HEK293 (cell line): ENCODE data around the gene NOD2.

ENCODE experiments used
- CTCF ChIA-PET: fragments of 350-600 bp; formaldehyde crosslinking; extraction: SDS; loops from one replicate; lab custom pipeline; 2021; ENCODE audit warnings: antibody characterized with exemption; lab: Yijun Ruan, JAX
- POLR2A ChIA-PET: fragments of 300-600 bp; formaldehyde crosslinking; extraction: SDS; loops from one replicate; lab custom pipeline; 2020; ENCODE audit warnings: antibody characterized with exemption, inconsistent platforms; lab: Yijun Ruan, JAX
- H3K27ac ChIP-seq: fragments of 200-500 bp; sonication (Bioruptor generic); 2 replicates; pipeline ENCODE4 v1.5.1; 2014; ENCODE audit warnings: low read depth, low read length, control low read depth, inconsistent platforms; ENCODE audit errors: extremely low read depth
- H3K36me3 ChIP-seq, 2 experiments: fragments of 200-500 bp in 1 of 2; sonication (Bioruptor generic) in 1 of 2; 1 replicate in 1 of 2; 2 replicates in 1 of 2; pipeline ENCODE4 v1.5.1; 2014 to 2017; ENCODE audit warnings: inconsistent platforms in 2 of 2, low read length in 2 of 2; ENCODE audit not compliant: control insufficient read depth in 2 of 2, insufficient read depth in 1 of 2
- H3K4me1 ChIP-seq: fragments of 200-500 bp; sonication (Bioruptor generic); 2 replicates; pipeline ENCODE4 v1.5.1; 2014; ENCODE audit warnings: mild to moderate bottlenecking, low read length, inconsistent platforms; ENCODE audit not compliant: control insufficient read depth, insufficient read depth
- H3K4me3 ChIP-seq: 2 replicates; pipeline ENCODE4 v1.5.1; 2011; ENCODE audit warnings: low read depth, mild to moderate bottlenecking, control low read depth, low read length, moderate library complexity
- H3K9me3 ChIP-seq: fragments of 200-500 bp; sonication (Bioruptor generic); 2 replicates; pipeline ENCODE4 v1.5.1; 2014; ENCODE audit warnings: low read depth, low read length, inconsistent platforms; ENCODE audit not compliant: control insufficient read depth, insufficient read depth
- BCL11B ChIP-seq: fragments of 450-650 bp; formaldehyde crosslinking; IDR thresholded peaks from 2 replicates; pipeline ENCODE4 v1.5.1; 2016; ENCODE audit warnings: low read depth, missing biosample characterization, missing genetic modification characterization
- GLI2 ChIP-seq: fragments of 450-650 bp; formaldehyde crosslinking; IDR thresholded peaks from 2 replicates; pipeline ENCODE4; 2017; ENCODE audit warnings: missing biosample characterization, missing genetic modification characterization, low read depth, borderline replicate concordance
- GLIS1 ChIP-seq: fragments of 450-650 bp; formaldehyde crosslinking; IDR thresholded peaks from 2 replicates; pipeline ENCODE4 v1.5.1; 2016; ENCODE audit warnings: missing biosample characterization, missing genetic modification characterization
- KLF16 ChIP-seq: fragments of 450-650 bp; formaldehyde crosslinking; IDR thresholded peaks from 2 replicates; pipeline ENCODE4 v1.5.1; 2017; ENCODE audit warnings: missing biosample characterization, missing genetic modification characterization
- PRDM4 ChIP-seq: fragments of 450-650 bp; formaldehyde crosslinking; IDR thresholded peaks from 2 replicates; pipeline ENCODE4 v1.5.1; 2017; ENCODE audit warnings: missing biosample characterization, missing genetic modification characterization
- SALL2 ChIP-seq: fragments of 450-650 bp; formaldehyde crosslinking; IDR thresholded peaks from 2 replicates; pipeline ENCODE4 v1.5.0; 2017; ENCODE audit warnings: missing biosample characterization, mild to moderate bottlenecking, missing genetic modification characterization, borderline replicate concordance
- ZFP41 ChIP-seq: fragments of 450-650 bp; formaldehyde crosslinking; IDR thresholded peaks from 2 replicates; pipeline ENCODE4 v1.5.1; 2016; ENCODE audit warnings: missing biosample characterization, missing genetic modification characterization, borderline replicate concordance
- ZNF292 ChIP-seq: fragments of 450-650 bp; formaldehyde crosslinking; IDR thresholded peaks from 2 replicates; pipeline ENCODE4 v1.5.1; 2016; ENCODE audit warnings: low read depth, missing biosample characterization, missing genetic modification characterization, borderline replicate concordance
- ZNF341 ChIP-seq: fragments of 450-650 bp; formaldehyde crosslinking; IDR thresholded peaks from 2 replicates; pipeline ENCODE4; 2016; ENCODE audit warnings: low read depth, missing biosample characterization, missing genetic modification characterization
- ZNF398 ChIP-seq: fragments of 450-650 bp; formaldehyde crosslinking; IDR thresholded peaks from 2 replicates; pipeline ENCODE4 v1.5.1; 2017; ENCODE audit warnings: missing biosample characterization, missing genetic modification characterization
- ZNF416 ChIP-seq: fragments of 450-650 bp; formaldehyde crosslinking; IDR thresholded peaks from 2 replicates; pipeline ENCODE4 v1.5.1; 2016; ENCODE audit warnings: missing biosample characterization, missing genetic modification characterization
- ZNF623 ChIP-seq: fragments of 450-650 bp; formaldehyde crosslinking; IDR thresholded peaks from 2 replicates; pipeline ENCODE4 v1.5.1; 2016; ENCODE audit warnings: missing biosample characterization, missing genetic modification characterization
- ZNF704 ChIP-seq: fragments of 450-650 bp; formaldehyde crosslinking; IDR thresholded peaks from 2 replicates; pipeline ENCODE4 v1.5.1; 2016; ENCODE audit warnings: missing biosample characterization, missing genetic modification characterization
- ZNF768 ChIP-seq: fragments of 450-650 bp; formaldehyde crosslinking; IDR thresholded peaks from 2 replicates; pipeline ENCODE4 v1.5.1; 2018; ENCODE audit warnings: missing biosample characterization, mild to moderate bottlenecking, missing genetic modification characterization
- ZNF785 ChIP-seq: fragments of 450-650 bp; formaldehyde crosslinking; IDR thresholded peaks from 2 replicates; pipeline ENCODE4 v1.5.1; 2016; ENCODE audit warnings: missing biosample characterization, missing genetic modification characterization
- ZNF843 ChIP-seq: fragments of 450-650 bp; formaldehyde crosslinking; IDR thresholded peaks from 2 replicates; pipeline ENCODE4 v1.5.1; 2016; ENCODE audit warnings: missing biosample characterization, missing genetic modification characterization
- ZSCAN16 ChIP-seq: fragments of 450-650 bp; formaldehyde crosslinking; IDR thresholded peaks from 2 replicates; pipeline ENCODE4 v1.5.1; 2016; ENCODE audit warnings: missing biosample characterization, missing genetic modification characterization

The NOD2 gene

GRCh38 chr16:50694206-50694605 lies 800 bp downstream of the NOD2 start:
- Histone ChIP-seq H3K4me3 (no peak overlapping the region), H3K27ac (no peak overlapping the region), H3K9me3 (no peaks in the 10 kb centered on the region), H3K4me1 (no peaks in the 10 kb centered on the region), H3K36me3 (no peaks in the 10 kb centered on the region)
- POLR2A ChIA-PET, result no interaction called here
- CTCF ChIA-PET, result interaction anchor here (0.5 to 1.2 kb wide), 2 partner anchors 29 to 150 kb away, joined by 3 to 4 read pairs; no protein-coding TSS in a partner anchor
- no peak for TF ChIP-seq ZNF843 (tag by site-specific recombination)
- TF ChIP-seq ZNF292 (tag by site-specific recombination), result no peak
- no peak for TF ChIP-seq PRDM4 (tag by site-specific recombination)
- TF ChIP-seq ZNF785 (tag by site-specific recombination), result no peak
- no peak for TF ChIP-seq BCL11B (tag by site-specific recombination)
- no peak for TF ChIP-seq ZNF704 (tag by site-specific recombination)
- TF ChIP-seq SALL2 (tag by site-specific recombination), result no peak
- TF ChIP-seq KLF16 (tag by site-specific recombination), result no peak
- TF ChIP-seq ZNF341 (tag by site-specific recombination), result no peak
- no peak for TF ChIP-seq GLI2
- TF ChIP-seq ZNF623 (tag by site-specific recombination), result no peak
- no peak for TF ChIP-seq ZFP41 (tag by site-specific recombination)
- TF ChIP-seq ZSCAN16 (tag by site-specific recombination), result no peak
- no peak for TF ChIP-seq ZNF416 (tag by site-specific recombination)
- TF ChIP-seq GLIS1 (tag by site-specific recombination), result no peak

DNA sequence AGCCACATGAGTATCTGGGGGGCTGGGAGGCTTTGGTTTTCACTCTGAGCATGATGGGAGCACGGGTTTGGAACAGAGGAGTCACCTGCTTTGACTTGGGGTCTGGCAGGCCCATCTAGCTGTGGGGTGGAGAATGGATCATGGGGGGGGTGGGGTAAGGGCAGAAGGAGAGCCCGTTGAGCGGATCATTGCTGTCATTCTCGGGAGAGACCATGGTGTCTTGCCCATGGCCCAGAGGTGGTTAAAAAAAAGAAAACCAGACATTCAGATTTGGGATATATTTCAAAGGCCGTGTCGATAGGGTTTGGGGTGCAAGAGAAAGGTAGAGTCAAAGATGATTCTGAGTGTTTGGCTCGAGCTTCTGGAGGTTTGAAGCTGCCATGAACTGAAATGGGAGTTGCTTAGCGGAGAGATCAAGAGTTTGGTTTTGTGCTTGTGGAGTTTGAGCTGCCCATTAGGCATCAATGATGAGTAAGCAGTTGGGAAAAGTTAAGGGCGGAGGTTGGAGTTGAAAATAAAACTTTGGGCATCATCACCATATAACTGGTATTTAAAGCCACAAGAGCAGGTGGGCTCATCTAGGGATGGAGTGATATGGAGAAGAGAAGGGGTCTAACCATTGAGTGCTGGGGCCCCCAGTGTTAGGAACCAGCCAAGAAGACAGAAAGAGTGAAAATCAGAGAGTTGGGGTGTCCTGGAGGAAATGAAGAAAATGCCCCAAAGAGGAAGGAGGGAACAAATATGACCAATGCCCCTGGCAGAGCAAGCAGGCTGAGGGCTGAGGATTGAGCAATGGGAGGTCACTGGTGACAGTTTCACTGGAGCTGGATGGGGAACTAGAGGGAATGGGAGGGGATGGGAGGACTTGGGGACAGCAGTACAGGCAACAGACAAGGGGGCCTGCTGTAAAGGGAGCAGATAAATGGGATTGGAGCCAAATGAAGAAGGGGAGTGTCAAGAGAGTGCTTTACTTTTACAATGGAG lies 1.9 kb downstream of the NOD2 start:
- Histone ChIP-seq H3K4me1 (no peaks in the 10 kb centered on the region), H3K9me3 (no peaks in the 10 kb centered on the region), H3K27ac (no peak overlapping the region), H3K36me3 (no peaks in the 10 kb centered on the region), H3K4me3 (no peak overlapping the region)
- TF ChIP-seq ZNF398 (tag by site-specific recombination) (peak; percentile 56; the same call in 1 of the 2 replicates), ZNF768 (tag by site-specific recombination) (no peak)
- ChIA-PET POLR2A (no interaction called here), CTCF (interaction anchor here (0.6 to 1.2 kb wide), 2 partner anchors 30 to 341 kb away, joined by 3 to 4 read pairs; no protein-coding TSS in a partner anchor)
